ENCODE measurements around the gene DFFA.
"Not testable (repeated sequence)": the region's sequence is repeated elsewhere in the genome, so short reads cannot be mapped to it uniquely, and the experiment has no call there.

DFFA gene

GRCh38 chr1:10428984-10429383, 43.3 kb downstream of the DFFA start:
- no peak for TF ChIP-seq JUND (IDR thresholded peaks at IDR 0.05; ENCODE audit: low read depth)
- DNase-seq (ENCODE audit: low read depth in 1 of 2, low spot score in 1 of 2) = no peak
- in situ Hi-C loops (cut with HindIII; ENCODE audit: low pct_unique_long_range_greater_than_20kb, low sequenced_read_pairs) = no loop called here

GRCh38 chr1:10426535-10426848, 45.8 kb downstream of the DFFA start:
- in situ Hi-C loops (cut with HindIII; ENCODE audit: low pct_unique_long_range_greater_than_20kb, low sequenced_read_pairs) = not testable (repeated sequence)

GRCh38 chr1:10425826-10426534, 46.3 kb downstream of the DFFA start:
- DNase-seq (ENCODE audit: low read depth in 1 of 2, low spot score in 1 of 2); in situ Hi-C loops (cut with HindIII; ENCODE audit: low pct_unique_long_range_greater_than_20kb, low sequenced_read_pairs): not testable (repeated sequence)

More at GRCh38 chr1:10426535-10426848, 45.8 kb downstream of the DFFA start:
- DNase-seq (ENCODE audit: low read depth in 1 of 2, low spot score in 1 of 2) = not testable (repeated sequence)

- in situ Hi-C loops (cut with HindIII; ENCODE audit: low pct_unique_long_range_greater_than_20kb, low sequenced_read_pairs) = no loop called here
Measured at GRCh38 chr1:10424651-10425050, 47.7 kb downstream of the DFFA start.

GRCh38 chr1:10424034-10424433, 48.3 kb downstream of the DFFA start:
- no peak for TF ChIP-seq JUND (IDR thresholded peaks at IDR 0.05; ENCODE audit: low read depth)
- in situ Hi-C loops (cut with HindIII; ENCODE audit: low pct_unique_long_range_greater_than_20kb, low sequenced_read_pairs) = no loop called here
- no peak for DNase-seq (ENCODE audit: low read depth in 1 of 2, low spot score in 1 of 2)

More at GRCh38 chr1:10424651-10425050, 47.7 kb downstream of the DFFA start:
- no peak for DNase-seq (ENCODE audit: low read depth in 1 of 2, low spot score in 1 of 2)
- TF ChIP-seq JUND (IDR thresholded peaks at IDR 0.05; ENCODE audit: low read depth) = no peak

- in situ Hi-C loops (cut with HindIII; ENCODE audit: low pct_unique_long_range_greater_than_20kb, low sequenced_read_pairs) = no loop called here
- no peak for DNase-seq (ENCODE audit: low read depth in 1 of 2, low spot score in 1 of 2)
- no peak for TF ChIP-seq JUND (IDR thresholded peaks at IDR 0.05; ENCODE audit: low read depth)
Measured at GRCh38 chr1:10421637-10422036, 50.7 kb downstream of the DFFA start.

GRCh38 chr1:10419351-10419750, 53.0 kb downstream of the DFFA start:
- TF ChIP-seq JUND (IDR thresholded peaks at IDR 0.05; ENCODE audit: low read depth) = no peak
- in situ Hi-C loops (cut with HindIII; ENCODE audit: low pct_unique_long_range_greater_than_20kb, low sequenced_read_pairs) = no loop called here
- no peak for DNase-seq (ENCODE audit: low read depth in 1 of 2, low spot score in 1 of 2)

- in situ Hi-C loops (cut with HindIII; ENCODE audit: low pct_unique_long_range_greater_than_20kb, low sequenced_read_pairs) = not testable (repeated sequence)
Measured at GRCh38 chr1:10418741-10419140, 53.6 kb downstream of the DFFA start.

GRCh38 chr1:10415967-10416366, 56.4 kb downstream of the DFFA start:
- in situ Hi-C loops (cut with HindIII; ENCODE audit: low pct_unique_long_range_greater_than_20kb, low sequenced_read_pairs) = not testable (repeated sequence)

More at GRCh38 chr1:10418741-10419140, 53.6 kb downstream of the DFFA start:
- not testable (repeated sequence) for DNase-seq (ENCODE audit: low read depth in 1 of 2, low spot score in 1 of 2)

GRCh38 chr1:10415211-10415930, 57.0 kb downstream of the DFFA start:
- peak in 1 of 2 experiments; percentile 57 for DNase-seq (ENCODE audit: low read depth in 1 of 2, low spot score in 1 of 2)
- in situ Hi-C loops (cut with HindIII; ENCODE audit: low pct_unique_long_range_greater_than_20kb, low sequenced_read_pairs) = no loop called here
- no peak for TF ChIP-seq JUND (IDR thresholded peaks at IDR 0.05; ENCODE audit: low read depth)

More at GRCh38 chr1:10415967-10416366, 56.4 kb downstream of the DFFA start:
- not testable (repeated sequence) for DNase-seq (ENCODE audit: low read depth in 1 of 2, low spot score in 1 of 2)

GRCh38 chr1:10407201-10407600, 65.1 kb downstream of the DFFA start:
- DNase-seq (ENCODE audit: low read depth in 1 of 2, low spot score in 1 of 2) = no peak
- in situ Hi-C loops (cut with HindIII; ENCODE audit: low pct_unique_long_range_greater_than_20kb, low sequenced_read_pairs) = no loop called here
- TF ChIP-seq JUND (IDR thresholded peaks at IDR 0.05; ENCODE audit: low read depth) = no peak
